ENCODE measurements around the gene ABI3BP.

The ABI3BP gene

GRCh38 chr3:100783619-100784018 is 209.6 kb downstream of the ABI3BP start:
- DNase-seq (ENCODE audit: low read depth), result no peak
- no peak for TF ChIP-seq CTCF (IDR thresholded peaks at IDR 0.05; ENCODE audit: low read depth, low read length, missing control alignments)
- no peak overlapping the region for H3K4me3 ChIP-seq (ENCODE audit: low read depth, low read length)

- no peak overlapping the region for H3K4me3 ChIP-seq (ENCODE audit: low read depth, low read length)
- TF ChIP-seq CTCF (IDR thresholded peaks at IDR 0.05; ENCODE audit: low read depth, low read length, missing control alignments), result no peak
- DNase-seq (ENCODE audit: low read depth), result no peak
Measured at GRCh38 chr3:100782906-100783305, 210.3 kb downstream of the ABI3BP start.

- TF ChIP-seq CTCF (IDR thresholded peaks at IDR 0.05; ENCODE audit: low read depth, low read length, missing control alignments), result no peak
- H3K4me3 ChIP-seq (ENCODE audit: low read depth, low read length), result no peak overlapping the region
- DNase-seq (ENCODE audit: low read depth), result no peak
Measured at GRCh38 chr3:100782348-100782747, 210.9 kb downstream of the ABI3BP start.

- DNase-seq (ENCODE audit: low read depth), result no peak
- no peak overlapping the region for H3K4me3 ChIP-seq (ENCODE audit: low read depth, low read length)
- no peak for TF ChIP-seq CTCF (IDR thresholded peaks at IDR 0.05; ENCODE audit: low read depth, low read length, missing control alignments)
Measured at GRCh38 chr3:100781301-100781700, 211.9 kb downstream of the ABI3BP start.

GRCh38 chr3:100780071-100780622 is 213.1 kb downstream of the ABI3BP start:
- DNase-seq (ENCODE audit: low read depth), result no peak
- no peak for TF ChIP-seq CTCF (IDR thresholded peaks at IDR 0.05; ENCODE audit: low read depth, low read length, missing control alignments)

GRCh38 chr3:100779480-100779879 is 213.7 kb downstream of the ABI3BP start:
- no peak for TF ChIP-seq CTCF (IDR thresholded peaks at IDR 0.05; ENCODE audit: low read depth, low read length, missing control alignments)
- DNase-seq (ENCODE audit: low read depth), result no peak
- H3K4me3 ChIP-seq (ENCODE audit: low read depth, low read length), result no peak overlapping the region

More at GRCh38 chr3:100780071-100780622, 213.1 kb downstream of the ABI3BP start:
- H3K4me3 ChIP-seq (ENCODE audit: low read depth, low read length), result no peak overlapping the region

- no peak overlapping the region for H3K4me3 ChIP-seq (ENCODE audit: low read depth, low read length)
- no peak for DNase-seq (ENCODE audit: low read depth)
- no peak for TF ChIP-seq CTCF (IDR thresholded peaks at IDR 0.05; ENCODE audit: low read depth, low read length, missing control alignments)
Measured at GRCh38 chr3:100777271-100777670, 215.9 kb downstream of the ABI3BP start.

Data from GM12864 (cell line).